Large intestine (tissue), 3 donors: ENCODE data around the gene DBP. TPM values are rescaled to one million over a fixed set of nuclear protein-coding genes. Genes with fewer than 3 reads are reported as not detected.

Source experiments
- DNase-seq, 2 donors: peaks; one replicate each; pipeline versions ENCODE4 v3.0.0 to v3.0.0-alpha.2; 2013
- H3K27ac ChIP-seq: one replicate; pipeline ENCODE4 v1.5.1; 2013; ENCODE audit warnings: low read length
- H3K27me3 ChIP-seq: 2 replicates; pipeline ENCODE4 v1.6.1; 2013; ENCODE audit warnings: low read length; ENCODE audit not compliant: control insufficient read depth, insufficient read depth
- H3K36me3 ChIP-seq: 2 replicates; pipeline ENCODE4 v1.6.1; 2013; ENCODE audit warnings: low read length; ENCODE audit not compliant: control insufficient read depth, insufficient read depth
- H3K4me1 ChIP-seq: one replicate; pipeline ENCODE4 v1.6.1; 2013; ENCODE audit warnings: low read length; ENCODE audit not compliant: control insufficient read depth, insufficient read depth
- H3K4me3 ChIP-seq: one replicate; pipeline ENCODE4 v1.5.1; 2013; ENCODE audit warnings: low read length
- H3K9me3 ChIP-seq: one replicate; pipeline ENCODE4 v1.6.1; 2013; ENCODE audit warnings: mild to moderate bottlenecking, low read depth, low read length, moderate library complexity; ENCODE audit not compliant: control insufficient read depth
- WGBS: methylation state at CpG from one replicate; pipeline ENCODE4 v1.1.5; 2013; ENCODE audit warnings: low lambda C conversion rate; ENCODE audit not compliant: insufficient coverage; 5-methylcytosine and 5-hydroxymethylcytosine counted together
- polyA plus RNA-seq: library from polyadenylated mRNA; unstranded; fragments of 120-200 nt; gene quantifications from one replicate; pipeline ENCODE4 v1.2.1, GENCODE V29; 2013

Gene DBP
- polyA plus RNA-seq, 1 donor = 4.0 TPM

DNA sequence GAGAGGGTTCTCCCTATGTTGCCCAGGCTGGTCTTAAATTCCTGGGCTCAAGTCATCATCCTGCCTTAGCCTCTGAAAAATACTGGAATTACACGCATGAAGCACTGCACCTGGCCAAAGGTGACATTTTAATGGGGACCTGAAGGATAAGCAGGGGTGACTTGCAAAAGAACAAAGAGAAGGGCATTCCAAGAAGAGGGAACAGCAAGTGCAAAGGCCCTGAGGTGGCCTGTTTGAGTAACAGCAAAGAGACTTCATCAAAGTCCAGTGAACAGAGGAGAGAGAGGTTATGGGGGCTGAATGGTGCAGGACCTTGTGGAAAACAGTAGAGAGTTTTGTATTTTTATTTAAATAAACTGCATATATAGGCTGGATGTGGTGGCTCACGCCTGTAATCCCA is 4.7 kb upstream of the DBP start:
- DNase-seq = no peak
- Histone ChIP-seq H3K4me3 (no peak overlapping the region), H3K36me3 (no peaks in the 10 kb centered on the region), H3K9me3 (no peaks in the 10 kb centered on the region), H3K27me3 (no peaks in the 10 kb centered on the region), H3K4me1 (peaks cover 22% of the 10 kb centered on the region), H3K27ac (no peak overlapping the region)
- 100% methylated on average over 1 of the region's 2 CpGs for WGBS

DNA sequence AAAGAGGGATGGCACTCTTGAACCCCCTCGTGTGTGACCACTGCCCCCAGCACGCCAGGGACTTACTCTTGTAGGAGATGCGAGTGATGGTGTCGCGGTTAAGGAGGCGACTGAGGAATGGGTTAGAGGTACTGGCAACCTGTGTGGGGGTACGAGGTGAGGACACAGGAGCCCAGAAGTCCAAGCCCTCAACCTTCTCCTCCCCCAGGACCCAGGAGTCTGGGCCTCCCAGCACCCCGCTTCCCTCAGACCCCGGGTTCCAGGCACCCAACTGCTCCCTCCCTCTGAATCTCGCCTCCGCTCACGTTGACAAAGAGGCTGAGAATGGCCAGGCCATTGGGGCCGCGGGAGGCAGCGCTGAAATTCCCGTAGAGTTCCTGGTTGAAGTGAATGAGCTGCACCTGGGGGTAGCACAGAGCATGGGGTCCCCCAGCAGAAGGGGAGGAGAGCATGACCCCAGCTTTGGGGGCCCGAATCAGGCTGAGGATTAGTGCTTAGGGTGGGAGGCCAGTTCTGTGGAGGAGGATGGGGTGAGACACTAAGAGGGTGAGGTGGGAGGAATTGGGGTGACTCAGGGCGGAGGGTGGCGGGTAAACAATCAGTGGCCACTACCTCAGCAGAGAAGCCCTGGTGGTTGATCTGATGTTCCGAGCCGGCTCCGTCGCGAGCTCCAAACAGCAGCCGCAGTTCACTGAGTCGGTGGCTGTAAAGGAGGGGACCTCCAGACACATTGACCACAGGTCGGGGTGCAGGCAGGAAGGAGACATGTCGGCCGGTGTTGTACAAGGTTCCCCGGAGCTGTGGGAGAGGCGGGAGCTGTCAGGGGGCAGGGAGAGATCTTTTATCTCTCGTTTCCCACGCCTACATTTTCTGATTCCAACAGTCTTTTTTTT is 2.5 kb upstream of the DBP start:
- H3K27ac ChIP-seq = no peak overlapping the region
- peaks cover 21% of the 10 kb centered on the region for H3K4me1 ChIP-seq
- H3K4me3 ChIP-seq = peak overlapping the region; percentile 19
- WGBS = no CpG with 5 or more reads among the region's 33 CpGs
- no peaks in the 10 kb centered on the region for H3K36me3 ChIP-seq
- H3K9me3 ChIP-seq = no peaks in the 10 kb centered on the region
- peak in 1 of 2 donors; percentile 64 for DNase-seq
- H3K27me3 ChIP-seq = no peaks in the 10 kb centered on the region

DNA sequence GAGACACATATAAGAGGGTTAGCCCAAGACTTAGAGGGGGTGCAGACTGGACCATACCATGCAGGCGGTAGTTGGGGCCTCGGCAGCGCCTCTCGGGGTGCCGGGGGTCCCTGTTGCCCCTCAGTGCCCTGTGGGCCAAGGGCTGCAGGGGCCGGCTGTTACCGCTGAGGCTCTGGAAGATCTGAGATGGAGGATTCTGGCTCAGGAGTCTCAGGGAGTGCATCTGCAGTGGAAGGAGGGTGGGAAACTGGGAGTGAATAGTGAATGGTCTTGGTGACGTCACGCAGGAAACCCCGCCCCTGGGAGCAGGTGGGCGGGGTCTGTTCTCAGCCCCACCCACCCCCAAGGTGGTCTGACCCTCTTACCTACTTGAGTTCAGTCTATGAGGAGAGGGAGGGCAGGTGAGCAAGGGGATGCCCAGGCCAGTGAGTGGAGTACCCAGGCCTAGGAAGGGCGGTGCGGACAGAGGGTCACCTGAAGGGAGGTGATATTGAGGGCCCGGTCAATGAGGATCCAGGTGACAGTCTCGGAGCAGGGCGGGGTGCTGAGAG is 1.7 kb upstream of the DBP start:
- peak overlapping the region; percentile 87 for H3K27ac ChIP-seq
- peaks cover 24% of the 10 kb centered on the region for H3K4me1 ChIP-seq
- DNase-seq = peak in 1 of 2 donors; percentile 29
- no peaks in the 10 kb centered on the region for H3K27me3 ChIP-seq
- WGBS = no CpG with 5 or more reads among the region's 16 CpGs
- no peak overlapping the region for H3K4me3 ChIP-seq
- H3K9me3 ChIP-seq = no peaks in the 10 kb centered on the region
- H3K36me3 ChIP-seq = no peaks in the 10 kb centered on the region

DNA sequence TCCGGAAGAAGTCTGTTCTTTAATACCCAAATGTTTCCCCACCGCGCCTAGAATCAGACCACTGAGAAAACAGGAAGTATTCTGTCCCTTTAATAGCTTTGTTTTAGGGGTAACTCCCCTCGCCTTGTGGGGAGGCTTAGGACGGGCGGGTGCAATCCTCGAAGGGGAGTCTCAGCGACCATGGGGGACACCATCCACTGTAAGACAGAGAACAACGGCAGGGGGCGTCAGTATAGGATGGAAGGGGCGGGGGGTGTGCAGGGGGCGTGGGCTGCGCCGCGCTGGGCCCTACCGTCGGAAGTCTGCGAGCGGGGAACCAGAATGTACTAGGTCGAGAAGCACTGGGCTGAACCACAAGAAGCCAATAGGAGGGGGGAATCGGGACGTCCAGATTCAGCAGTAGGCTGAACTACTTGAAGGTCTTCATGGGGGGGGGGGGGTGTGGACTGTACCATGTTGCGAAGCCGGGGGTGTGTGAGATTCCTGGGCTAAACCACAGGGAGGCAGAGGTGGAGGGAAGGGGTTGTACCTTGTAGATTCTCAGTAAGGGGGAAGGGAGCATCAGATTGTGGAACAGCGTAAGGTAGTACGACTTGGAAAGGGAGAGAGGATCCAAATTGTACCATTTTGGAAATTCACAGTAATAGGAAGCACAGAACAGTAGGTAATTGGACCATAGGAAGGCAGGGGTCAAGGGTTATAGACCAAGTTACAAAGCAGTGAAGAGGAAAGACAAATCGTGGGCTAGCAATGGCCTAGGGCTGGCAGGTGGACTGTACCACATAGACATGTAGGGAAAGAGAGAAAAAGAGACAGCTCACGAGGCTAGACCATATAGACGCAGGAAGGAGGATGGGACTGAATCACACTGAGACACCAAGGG is 1.0 kb upstream of the DBP start:
- peak overlapping the region; percentile 87 for H3K27ac ChIP-seq
- peak overlapping the region; percentile 71 for H3K4me3 ChIP-seq
- peaks cover 31% of the 10 kb centered on the region for H3K4me1 ChIP-seq
- H3K9me3 ChIP-seq = no peaks in the 10 kb centered on the region
- WGBS = no CpG with 5 or more reads among the region's 29 CpGs
- no peaks in the 10 kb centered on the region for H3K36me3 ChIP-seq
- peak; percentile 92 to 95 for DNase-seq
- no peaks in the 10 kb centered on the region for H3K27me3 ChIP-seq

DNA sequence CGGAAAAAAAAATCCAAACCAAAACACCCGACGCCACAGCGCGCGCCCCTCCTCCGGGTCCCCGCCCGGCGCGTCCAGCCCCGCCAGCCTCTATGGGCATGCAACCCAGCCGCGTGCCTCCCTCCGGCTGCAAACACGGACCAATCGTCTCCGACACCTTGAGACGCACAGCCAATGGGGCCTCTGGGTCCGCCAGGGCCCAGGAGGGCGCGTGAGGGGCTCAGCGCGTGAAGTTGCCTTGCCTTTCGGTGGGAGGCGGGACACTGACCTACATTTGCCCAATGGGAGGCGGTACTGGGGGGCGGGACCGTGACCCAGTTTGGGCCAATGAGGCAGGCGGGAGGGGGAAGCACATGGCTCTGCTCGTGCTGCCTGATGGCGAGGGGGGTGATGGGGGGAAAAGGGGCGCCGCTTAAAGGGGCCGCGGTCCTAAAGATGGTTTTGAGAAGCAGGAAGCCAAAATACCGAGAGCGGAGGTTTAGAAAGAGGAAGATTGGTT is 319 bp upstream of the DBP start:
- Histone ChIP-seq H3K36me3 (no peaks in the 10 kb centered on the region), H3K27ac (peak overlapping the region; percentile 87), H3K9me3 (no peaks in the 10 kb centered on the region), H3K4me3 (peak overlapping the region; percentile 71), H3K27me3 (no peaks in the 10 kb centered on the region), H3K4me1 (peaks cover 38% of the 10 kb centered on the region)
- DNase-seq = peak; percentile 99 to 100
- WGBS = no CpG with 5 or more reads among the region's 38 CpGs

DNA sequence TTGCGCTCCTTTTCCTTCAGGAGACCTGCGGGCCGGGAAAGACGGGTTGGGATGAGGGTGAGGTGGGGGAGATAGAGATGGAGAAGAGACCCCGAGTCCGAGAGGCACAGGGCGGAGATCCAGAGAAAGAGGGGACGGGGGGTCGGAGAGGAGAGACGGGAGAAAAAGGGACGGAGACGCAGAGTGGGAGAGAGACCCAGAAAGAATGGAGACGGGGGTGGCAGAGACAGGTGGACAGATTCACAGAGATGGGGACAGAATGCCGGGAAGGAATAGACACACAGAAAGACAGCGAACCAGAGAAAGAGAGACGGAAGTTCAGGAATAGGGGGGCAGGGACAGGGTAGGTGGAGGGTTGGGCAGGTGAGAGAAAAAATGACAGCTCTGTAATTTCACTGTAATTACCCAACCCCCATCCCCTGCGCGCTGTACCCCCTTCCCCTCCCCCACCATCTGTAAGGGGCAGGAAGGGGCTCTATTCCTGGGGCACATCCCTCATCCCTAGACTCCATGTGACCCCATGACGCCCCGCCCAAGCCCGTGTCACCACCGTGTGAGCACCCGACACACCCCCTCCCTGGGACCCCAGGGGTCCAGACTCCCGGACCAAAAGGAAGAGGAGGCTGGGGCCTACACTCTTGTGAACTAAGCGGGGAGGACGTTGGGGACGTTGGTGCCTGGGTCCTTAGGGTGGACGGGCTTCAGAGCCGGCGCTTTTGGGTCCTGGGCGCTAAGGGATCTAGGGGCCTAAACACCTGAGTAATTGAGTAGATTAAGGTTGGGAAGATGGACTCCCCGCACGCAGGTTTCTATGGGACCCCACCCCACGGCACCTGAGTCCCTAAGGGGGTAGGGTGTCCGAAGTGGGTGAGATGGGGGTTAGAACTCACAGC is 967 bp downstream of the DBP start:
- Histone ChIP-seq H3K36me3 (peaks cover 2% of the 10 kb centered on the region), H3K9me3 (no peaks in the 10 kb centered on the region), H3K4me1 (peaks cover 47% of the 10 kb centered on the region), H3K4me3 (peak overlapping the region; percentile 71), H3K27ac (peak overlapping the region; percentile 87), H3K27me3 (no peaks in the 10 kb centered on the region)
- DNase-seq = peak in 1 of 2 donors; percentile 63
- WGBS = 0% methylated on average over 2 of the region's 35 CpGs

DNA sequence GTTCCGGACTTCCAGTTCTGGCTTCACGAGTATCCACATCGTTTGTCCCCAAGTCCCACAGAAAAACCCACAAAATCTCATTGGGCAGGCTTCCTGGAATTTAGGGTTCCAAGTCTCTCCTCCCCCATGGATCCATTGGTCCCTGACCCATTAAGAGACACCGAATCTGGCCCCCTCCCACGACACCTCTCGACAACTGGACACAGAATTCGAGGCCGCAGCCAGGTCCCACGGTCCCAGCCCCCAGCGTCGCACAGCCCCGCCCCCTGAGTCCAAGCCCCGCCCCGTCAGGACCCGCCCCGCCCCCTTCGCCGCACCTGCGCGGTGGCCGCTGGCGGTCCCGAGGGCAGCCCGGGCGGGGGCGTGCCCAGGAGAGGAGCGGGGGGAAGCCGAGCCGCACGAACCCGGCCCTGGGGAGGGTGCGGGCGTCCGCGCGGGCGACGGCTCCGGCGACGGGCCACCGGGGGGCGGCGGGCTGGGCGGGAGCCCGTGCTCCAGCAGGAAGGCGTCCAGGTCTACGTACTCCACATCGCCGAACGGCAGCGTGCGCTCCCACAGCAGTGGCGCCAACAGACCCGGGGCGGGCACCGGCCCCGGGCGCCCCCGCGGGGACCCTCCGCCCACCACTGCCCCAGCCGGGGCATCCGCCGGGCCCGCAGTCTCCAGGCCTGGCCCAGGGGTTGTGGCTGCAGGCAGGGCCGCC is 1.8 kb downstream of the DBP start:
- H3K4me3 ChIP-seq = peak overlapping the region; percentile 71
- peaks cover 55% of the 10 kb centered on the region for H3K4me1 ChIP-seq
- no CpG with 5 or more reads among the region's 67 CpGs for WGBS
- no peaks in the 10 kb centered on the region for H3K9me3 ChIP-seq
- peaks cover 2% of the 10 kb centered on the region for H3K36me3 ChIP-seq
- DNase-seq = peak in 1 of 2 donors; percentile 74
- H3K27me3 ChIP-seq = no peaks in the 10 kb centered on the region
- peak overlapping the region; percentile 94 for H3K27ac ChIP-seq

DNA sequence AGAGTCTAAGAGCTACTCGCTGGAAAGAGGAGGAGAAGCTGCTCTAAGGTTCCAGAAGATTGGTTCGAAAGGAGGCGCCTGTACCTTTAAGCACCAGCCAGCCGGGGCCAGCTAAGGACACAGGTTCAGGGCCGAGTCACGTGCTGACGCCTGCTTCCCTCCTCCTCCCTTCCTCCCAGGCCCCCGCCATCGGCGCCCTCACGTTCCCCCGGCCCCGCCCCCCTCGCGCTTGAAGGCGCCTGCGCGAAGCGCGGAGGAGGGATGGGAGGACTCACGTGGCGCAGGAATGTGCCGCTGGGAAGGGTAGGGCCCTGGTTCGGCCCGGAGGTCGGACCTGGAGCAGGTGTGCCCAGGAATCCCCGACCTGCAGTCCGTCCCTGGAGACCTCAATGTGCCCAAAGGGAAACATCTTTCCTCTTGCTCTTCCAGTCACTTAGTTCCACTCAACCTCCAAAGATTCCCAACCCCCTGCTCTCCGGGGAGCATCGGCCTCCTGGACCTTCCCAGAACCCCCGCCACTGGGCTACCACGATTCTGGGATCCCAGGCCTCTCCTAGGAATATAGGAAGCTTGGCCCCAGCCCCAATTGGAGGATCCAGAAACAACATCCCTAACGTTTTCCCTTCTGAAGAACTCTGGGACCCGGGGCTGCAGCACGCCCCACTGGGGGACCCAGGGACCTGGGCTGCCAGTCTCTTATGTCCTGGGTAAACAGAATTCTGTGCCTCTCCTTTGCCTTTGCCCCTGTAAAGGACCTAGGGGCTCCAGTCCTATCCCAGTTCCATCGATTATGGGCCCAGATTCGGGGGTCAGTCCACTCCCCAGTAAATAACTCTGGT is 2.5 kb downstream of the DBP start:
- H3K4me1 ChIP-seq = peaks cover 63% of the 10 kb centered on the region

DNA sequence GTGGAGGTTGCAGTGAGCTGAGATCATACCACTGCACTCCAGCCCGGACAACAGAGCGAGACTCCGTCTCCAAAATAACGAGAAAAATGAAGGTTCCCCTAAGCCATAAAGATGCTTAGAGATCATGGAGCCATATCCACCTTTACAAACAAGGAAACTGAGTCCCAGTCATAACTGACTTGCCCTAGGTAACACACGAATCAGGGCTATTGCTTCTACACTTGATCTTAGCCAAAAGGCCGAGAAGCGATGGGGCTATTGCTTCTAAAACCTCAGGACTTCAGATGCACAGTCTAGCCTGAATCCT is 3.2 kb downstream of the DBP start:
- H3K36me3 ChIP-seq = peaks cover 5% of the 10 kb centered on the region
- H3K27me3 ChIP-seq = no peaks in the 10 kb centered on the region
- peak overlapping the region; percentile 77 for H3K27ac ChIP-seq
- H3K4me1 ChIP-seq = peaks cover 67% of the 10 kb centered on the region
- WGBS = no CpG with 5 or more reads among the region's 7 CpGs
- H3K9me3 ChIP-seq = peaks cover 10% of the 10 kb centered on the region
- DNase-seq = no peak
- no peak overlapping the region for H3K4me3 ChIP-seq

More for the DNA sequence above, 2.5 kb downstream of the DBP start:
- peaks cover 2% of the 10 kb centered on the region for H3K36me3 ChIP-seq
- no CpG with 5 or more reads among the region's 37 CpGs for WGBS
- no peak overlapping the region for H3K4me3 ChIP-seq
- peak; percentile 97 to 98 for DNase-seq
- H3K27me3 ChIP-seq = no peaks in the 10 kb centered on the region
- H3K27ac ChIP-seq = peak overlapping the region; percentile 94
- H3K9me3 ChIP-seq = peaks cover 4% of the 10 kb centered on the region
